Measurements from ENCODE around the gene MELK. TPM values are rescaled to one million over a fixed set of nuclear protein-coding genes. Genes with fewer than 3 reads are reported as not detected.

The MELK gene
- total and polyA plus RNA-seq, 2 donors (not counting 3 experiments of a cell fraction or from before 2014, with no cell fraction given), result 19.1 to 52.1 TPM

- DNase-seq (ENCODE audit: low read depth, low spot score), result no peak
- no peaks in the 10 kb centered on the region for H4K20me1 ChIP-seq (replicated peaks; ENCODE audit: control insufficient read depth, extremely low read depth, insufficient read depth, low read length)
- dilution Hi-C loops (cut with MboI; ENCODE audit: extremely low pct_ligation_motif_present, low sequenced_read_pairs) (no loop called here), intact Hi-C loops (cut with micrococcal nuclease) (loop anchor here (10.0 kb wide), 1 partner anchor 296 kb away; the partner anchor contains the start of gene GNE)
- H3K4me3 ChIP-seq (replicated peaks in 1 of 3; ENCODE audit: insufficient read depth in 1 of 3, low read depth in 1 of 3, low read length in 3 of 3), result no peak overlapping the region
- H3K36me3 ChIP-seq (ENCODE audit: control insufficient read depth in 2 of 2, extremely low read depth in 1 of 2, insufficient read depth in 2 of 2, low read length in 2 of 2), result no peaks in the 10 kb centered on the region
- H3K27me3 ChIP-seq (ENCODE audit: control insufficient read depth in 2 of 2, insufficient read depth in 2 of 2, low read length in 2 of 2), result peaks cover 10% of the 10 kb centered on the region in 2 experiments
- no TSS peak for BruUV-seq (replicated peaks)
- no peaks in the 10 kb centered on the region for H3K9me1 ChIP-seq (replicated peaks; ENCODE audit: control insufficient read depth, extremely low read depth, insufficient read depth, low read length)
- H3K79me2 ChIP-seq (ENCODE audit: control insufficient read depth, insufficient read depth, low read length), result no peaks in the 10 kb centered on the region
- H3K27ac ChIP-seq (ENCODE audit: insufficient read depth, low read depth, low read length), result no peak overlapping the region
- TF ChIP-seq JUN (IDR thresholded peaks at IDR 0.05; ENCODE audit: borderline replicate concordance, insufficient read depth, insufficient read length, low read depth) (no peak), EZH2 (IDR thresholded peaks at IDR 0.05; ENCODE audit: borderline replicate concordance, low read depth, low read length, severe bottlenecking) (no peak), FOS (IDR thresholded peaks at IDR 0.05; ENCODE audit: borderline replicate concordance, insufficient read depth, low read length) (no peak), MAX (IDR thresholded peaks at IDR 0.05; ENCODE audit: insufficient read depth, insufficient read length) (no peak), GATA2 (IDR thresholded peaks at IDR 0.05; ENCODE audit: insufficient read depth, insufficient read length, low read depth, low read length) (no peak), MYC (IDR thresholded peaks at IDR 0.05; ENCODE audit: low read depth, low read length) (no peak), POLR2A (IDR thresholded peaks at IDR 0.05; ENCODE audit: low read depth, low read length) (no peak), POLR2AphosphoS5 (IDR thresholded peaks at IDR 0.05; ENCODE audit: insufficient read depth, low read depth, low read length) (no peak), CTCF (IDR thresholded peaks at IDR 0.05; ENCODE audit: extremely low read depth in 1 of 2, insufficient read depth in 1 of 2, low read depth in 1 of 2, low read length in 2 of 2) (no peak)
- H3K4me2 ChIP-seq (ENCODE audit: insufficient read depth, low read length), result no peak overlapping the region
- H2AFZ ChIP-seq (ENCODE audit: low read depth, low read length), result no peak overlapping the region
- H3K9me3 ChIP-seq (replicated peaks; ENCODE audit: control insufficient read depth, insufficient read depth, low read length), result no peaks in the 10 kb centered on the region
- H3K9ac ChIP-seq (replicated peaks; ENCODE audit: extremely low read depth, insufficient read depth, low read length), result no peak overlapping the region
- ChIA-PET CTCF (interaction anchor here (1.3 to 9.2 kb wide), 3 partner anchors 11 to 143 kb away, joined by 3 to 180 read pairs (median 3); no protein-coding TSS in a partner anchor), POLR2A (interaction anchor here (0.7 kb wide), 1 partner anchor 344 kb away, joined by 3 read pairs; no protein-coding TSS in a partner anchor)
- no peak for FAIRE-seq
- no peaks in the 10 kb centered on the region for H3K4me1 ChIP-seq (ENCODE audit: control insufficient read depth, extremely low read depth, insufficient read depth, low read length)
These were observed 21.6 kb upstream of the MELK start for GRCh38 chr9:36551129-36551528.

Measured in endothelial cell of umbilical vein (primary cell).